GM23338 (cell line): ENCODE results near the gene MYOM3. TPM values are rescaled to one million over a fixed set of nuclear protein-coding genes. Genes with fewer than 3 reads are reported as not detected.

ENCODE experiments used
- ATAC-seq: fragments of 200-7000 bp; cut with Tn5 transposase; 3 replicates; pipeline ENCODE4 v1.9.1; 2020
- DNase-seq: peaks from one replicate; pipeline ENCODE4 v3.0.0-alpha.2; 2015; ENCODE audit warnings: low spot score
- H2AFZ ChIP-seq: fragments of 200-600 bp; sonication (generic); 2 replicates; pipeline ENCODE4 v1.8.0; 2016; ENCODE audit warnings: antibody characterized with exemption, mild to moderate bottlenecking, moderate library complexity
- H3F3A ChIP-seq: fragments of 200-600 bp; sonication (generic); replicated peaks from 2 replicates; pipeline ENCODE4 v1.8.0; 2017; ENCODE audit warnings: antibody characterized with exemption, mixed run types, low read depth
- H3K27ac ChIP-seq: fragments of 200-600 bp; sonication (generic); 2 replicates; pipeline ENCODE4 v1.6.1; 2016; ENCODE audit warnings: low read depth
- H3K27me3 ChIP-seq: fragments of 200-600 bp; sonication (generic); 2 replicates; pipeline ENCODE4 v1.8.0; 2016; ENCODE audit warnings: mild to moderate bottlenecking, mixed run types, moderate library complexity; ENCODE audit not compliant: insufficient read depth
- H3K36me3 ChIP-seq: fragments of 200-600 bp; sonication (generic); 2 replicates; pipeline ENCODE4 v1.8.0; 2016; ENCODE audit warnings: mild to moderate bottlenecking; ENCODE audit not compliant: insufficient read depth
- H3K4me1 ChIP-seq: fragments of 200-600 bp; sonication (generic); 2 replicates; pipeline ENCODE4 v1.8.0; 2016; ENCODE audit warnings: mild to moderate bottlenecking, moderate library complexity; ENCODE audit not compliant: insufficient read depth
- H3K4me2 ChIP-seq: fragments of 200-600 bp; sonication (generic); 2 replicates; pipeline ENCODE4 v1.7.1; 2017; ENCODE audit warnings: mixed run types
- H3K4me3 ChIP-seq: fragments of 200-600 bp; sonication (generic); 2 replicates; pipeline ENCODE4 v1.6.1; 2016; ENCODE audit warnings: mixed run types
- H3K79me2 ChIP-seq: fragments of 200-600 bp; sonication (generic); replicated peaks from 2 replicates; pipeline ENCODE4 v1.8.0; 2017; ENCODE audit warnings: mild to moderate bottlenecking; ENCODE audit not compliant: insufficient read depth
- H3K9me2 ChIP-seq: fragments of 200-600 bp; sonication (generic); 2 replicates; pipeline ENCODE4 v1.8.0; 2017; ENCODE audit not compliant: insufficient read depth
- H4K20me1 ChIP-seq: fragments of 200-600 bp; sonication (generic); replicated peaks from 2 replicates; pipeline ENCODE4 v1.8.0; 2017; ENCODE audit warnings: mild to moderate bottlenecking; ENCODE audit not compliant: insufficient read depth
- H3K27ac Mint-ChIP-seq: 2 replicates; pipeline ENCODE4 v1.8.0; 2020; ENCODE audit warnings: inconsistent platforms, mild to moderate bottlenecking, moderate library complexity, mixed read lengths
- H3K27me3 Mint-ChIP-seq: 3 replicates; pipeline ENCODE4 v1.8.0; 2022; ENCODE audit warnings: low read depth, mild to moderate bottlenecking, moderate library complexity, mixed read lengths, inconsistent platforms; ENCODE audit not compliant: insufficient read depth, poor library complexity
- H3K36me3 Mint-ChIP-seq: 3 replicates; pipeline ENCODE4 v1.8.0; 2021; ENCODE audit warnings: low read depth, mild to moderate bottlenecking, inconsistent platforms, moderate library complexity, mixed read lengths
- H3K4me1 Mint-ChIP-seq: 3 replicates; pipeline ENCODE4 v1.8.0; 2020; ENCODE audit warnings: mild to moderate bottlenecking, inconsistent platforms, mixed read lengths
- H3K4me3 Mint-ChIP-seq: 3 replicates; pipeline ENCODE4 v1.8.0; 2021; ENCODE audit warnings: moderate library complexity, mild to moderate bottlenecking, inconsistent platforms, mixed read lengths
- H3K9me3 Mint-ChIP-seq: 3 replicates; pipeline ENCODE4 v1.8.0; 2020; ENCODE audit warnings: moderate library complexity, mild to moderate bottlenecking, inconsistent platforms, mixed read lengths
- CREB1 ChIP-seq: fragments of 250-450 bp; sonication (Bioruptor Pico); IDR thresholded peaks from 2 replicates; pipeline ENCODE4 v1.5.0; 2020; ENCODE audit warnings: low read depth, mild to moderate bottlenecking, moderate library complexity
- EZH2 ChIP-seq: fragments of 200-600 bp; sonication (generic); IDR thresholded peaks from one replicate; pipeline ENCODE4 v1.8.0; 2017; ENCODE audit warnings: antibody characterized with exemption, mild to moderate bottlenecking, low read depth; ENCODE audit not compliant: unreplicated experiment
- EZH2phosphoT487 ChIP-seq: fragments of 200-600 bp; sonication (generic); IDR thresholded peaks from one replicate; pipeline ENCODE4 v1.8.1; 2018; ENCODE audit warnings: antibody characterized with exemption; ENCODE audit not compliant: unreplicated experiment
- JUNB ChIP-seq: IDR thresholded peaks from one replicate; pipeline ENCODE4 v1.6.1; 2016; ENCODE audit warnings: antibody characterized with exemption; ENCODE audit not compliant: unreplicated experiment
- NANOG ChIP-seq: IDR thresholded peaks from 2 replicates; pipeline ENCODE4 v1.6.1; 2016; ENCODE audit warnings: antibody characterized with exemption, borderline replicate concordance
- POLR2AphosphoS5 ChIP-seq: IDR thresholded peaks from 2 replicates; pipeline ENCODE4 v1.6.1; 2016; ENCODE audit warnings: antibody characterized with exemption, low read depth
- REST ChIP-seq: IDR thresholded peaks from one replicate; pipeline ENCODE4 v1.6.1; 2018; ENCODE audit warnings: antibody characterized with exemption; ENCODE audit not compliant: unreplicated experiment
- STAT1 ChIP-seq: IDR thresholded peaks from one replicate; pipeline ENCODE4 v1.6.1; 2016; ENCODE audit warnings: antibody characterized with exemption; ENCODE audit not compliant: unreplicated experiment
- ZNF331 ChIP-seq: fragments of 250-450 bp; sonication (Bioruptor Pico); IDR thresholded peaks from 2 replicates; pipeline ENCODE4 v1.5.0; 2020; ENCODE audit warnings: low read depth, mild to moderate bottlenecking, moderate library complexity
- polyA plus RNA-seq: library from polyadenylated mRNA; unstranded; fragments of >200 nt; fragmentation: Nextera tagmentation; extraction: Ambion mirVana; gene quantifications from 2 replicates; pipeline ENCODE4 v1.2.1, GENCODE V29; 2016
- total RNA-seq: library from RNA; depleted of rRNA; stranded (reverse); fragments of >200 nt; shearing (Covaris generic); gene quantifications from 2 replicates; pipeline ENCODE4 v1.2.3, GENCODE V29; 2014
- TF ChIP-seq, protein P1 (sequence below), 2 experiments: fragments of 200-600 bp in 1 of 2; sonication (generic) in 1 of 2; conservative IDR thresholded peaks; 2 replicates each; pipeline versions ENCODE4 v1.5.1 to v1.6.1; 2016 to 2017; ENCODE audit warnings: antibody characterized with exemption in 2 of 2, low read depth in 2 of 2, mild to moderate bottlenecking in 2 of 2, moderate library complexity in 1 of 2

Gene MYOM3
- total and polyA plus RNA-seq, 2 experiments from 2014 or later = not detected

DNA sequence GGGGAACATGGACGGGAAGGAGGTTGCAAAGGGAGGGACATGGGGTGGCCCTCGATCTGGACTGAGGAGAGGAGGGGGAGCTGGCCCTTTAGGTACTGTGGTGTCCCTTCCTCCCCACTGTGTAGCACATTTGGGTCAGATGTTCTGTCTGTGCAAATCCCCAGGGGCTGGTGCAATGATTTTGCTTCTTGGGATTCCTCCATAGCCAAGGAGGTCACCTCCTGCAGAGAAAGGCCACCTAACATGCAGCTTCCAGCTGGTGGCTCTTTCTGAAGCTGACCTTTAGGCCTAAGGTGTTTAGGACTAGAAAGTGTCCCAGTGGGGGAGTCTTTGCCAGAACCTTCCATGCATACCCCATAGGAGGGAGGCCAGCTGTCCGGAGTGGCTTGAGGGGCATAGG, 9.0 kb upstream of the MYOM3 start:
- Histone ChIP-seq H3K36me3 (no peaks in the 10 kb centered on the region), H3K4me3 (no peak overlapping the region), H4K20me1 (no peaks in the 10 kb centered on the region), H3K27me3 (no peaks in the 10 kb centered on the region), H3K79me2 (no peaks in the 10 kb centered on the region), H3F3A (no peaks in the 10 kb centered on the region), H3K4me2 (no peak overlapping the region), H3K4me1 (no peaks in the 10 kb centered on the region), H3K9me2 (no peaks in the 10 kb centered on the region), H3K27ac (no peak overlapping the region), H2AFZ (no peak overlapping the region)
- no peaks in the 10 kb centered on the region for H3K4me1 Mint-ChIP-seq
- H3K27me3 Mint-ChIP-seq = peaks cover 8% of the 10 kb centered on the region
- TF ChIP-seq, protein P1, sequence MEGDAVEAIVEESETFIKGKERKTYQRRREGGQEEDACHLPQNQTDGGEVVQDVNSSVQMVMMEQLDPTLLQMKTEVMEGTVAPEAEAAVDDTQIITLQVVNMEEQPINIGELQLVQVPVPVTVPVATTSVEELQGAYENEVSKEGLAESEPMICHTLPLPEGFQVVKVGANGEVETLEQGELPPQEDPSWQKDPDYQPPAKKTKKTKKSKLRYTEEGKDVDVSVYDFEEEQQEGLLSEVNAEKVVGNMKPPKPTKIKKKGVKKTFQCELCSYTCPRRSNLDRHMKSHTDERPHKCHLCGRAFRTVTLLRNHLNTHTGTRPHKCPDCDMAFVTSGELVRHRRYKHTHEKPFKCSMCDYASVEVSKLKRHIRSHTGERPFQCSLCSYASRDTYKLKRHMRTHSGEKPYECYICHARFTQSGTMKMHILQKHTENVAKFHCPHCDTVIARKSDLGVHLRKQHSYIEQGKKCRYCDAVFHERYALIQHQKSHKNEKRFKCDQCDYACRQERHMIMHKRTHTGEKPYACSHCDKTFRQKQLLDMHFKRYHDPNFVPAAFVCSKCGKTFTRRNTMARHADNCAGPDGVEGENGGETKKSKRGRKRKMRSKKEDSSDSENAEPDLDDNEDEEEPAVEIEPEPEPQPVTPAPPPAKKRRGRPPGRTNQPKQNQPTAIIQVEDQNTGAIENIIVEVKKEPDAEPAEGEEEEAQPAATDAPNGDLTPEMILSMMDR (conservative IDR thresholded peaks at IDR 0.05; ENCODE audit: low read depth in 2 of 2) = no peak
- TF ChIP-seq REST (no peak), STAT1 (no peak), JUNB (no peak), EZH2 (no peak), NANOG (no peak)
- no peak overlapping the region for H3K27ac Mint-ChIP-seq
- no peaks in the 10 kb centered on the region for H3K9me3 Mint-ChIP-seq
- H3K4me3 Mint-ChIP-seq = no peak overlapping the region
- ATAC-seq = no peak
- no peak for DNase-seq
- H3K36me3 Mint-ChIP-seq = no peaks in the 10 kb centered on the region

DNA sequence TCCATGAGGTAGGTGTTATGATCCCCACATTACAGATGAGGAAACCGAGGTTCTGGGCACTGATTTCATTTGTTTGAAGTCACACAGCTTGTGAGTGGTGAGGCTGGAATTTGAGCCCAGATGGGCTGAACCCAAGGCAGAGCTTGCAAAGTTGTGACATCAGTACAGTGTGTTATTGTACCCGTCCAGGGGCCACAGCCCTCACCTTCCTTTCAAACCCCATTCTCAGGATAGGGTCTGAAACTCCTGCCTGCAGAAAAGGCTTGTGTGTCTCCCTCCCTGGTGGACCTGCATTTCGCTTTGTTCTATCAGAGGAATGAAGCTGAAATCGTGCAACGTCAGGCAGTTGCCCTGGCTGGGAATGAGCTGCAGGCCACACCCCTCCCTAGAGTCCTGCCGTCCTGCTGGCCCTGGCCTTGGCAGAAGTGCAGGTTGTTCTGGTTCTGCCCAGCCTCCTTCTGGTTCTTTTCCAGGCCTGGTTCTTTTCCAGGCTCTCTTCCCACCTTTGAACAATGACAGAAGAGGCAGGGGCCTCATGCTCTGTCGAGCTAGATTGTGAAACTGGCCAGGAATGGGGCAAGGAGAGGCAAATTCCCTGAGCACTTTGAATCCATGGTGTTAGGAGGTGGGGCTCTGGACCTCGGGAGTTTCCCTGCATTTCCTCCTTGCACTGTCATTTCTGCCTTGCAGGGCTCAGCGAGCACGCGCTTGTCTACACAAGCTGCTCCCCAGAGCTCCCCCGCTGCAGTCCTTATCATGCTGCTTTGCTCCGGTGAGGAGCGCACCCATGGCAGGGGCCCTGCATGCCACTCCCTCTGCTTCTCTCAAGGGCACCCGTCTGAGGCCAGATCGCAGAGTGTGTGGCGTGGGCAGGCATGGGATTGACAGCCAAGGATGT, 8.2 kb upstream of the MYOM3 start:
- Histone ChIP-seq H3K4me1 (peaks cover 4% of the 10 kb centered on the region; the same call in 1 of the 2 replicates), H3K36me3 (no peaks in the 10 kb centered on the region), H3K4me3 (no peak overlapping the region), H3K27me3 (no peaks in the 10 kb centered on the region), H3K9me2 (no peaks in the 10 kb centered on the region), H4K20me1 (no peaks in the 10 kb centered on the region), H3K4me2 (no peak overlapping the region), H3K79me2 (no peaks in the 10 kb centered on the region), H3F3A (no peaks in the 10 kb centered on the region), H3K27ac (no peak overlapping the region), H2AFZ (no peak overlapping the region)
- Mint-ChIP-seq H3K36me3 (no peaks in the 10 kb centered on the region), H3K27ac (no peak overlapping the region), H3K9me3 (no peaks in the 10 kb centered on the region), H3K4me3 (no peak overlapping the region), H3K27me3 (peaks cover 8% of the 10 kb centered on the region), H3K4me1 (no peaks in the 10 kb centered on the region)
- no peak for DNase-seq
- ATAC-seq = peak; percentile 50
- no peak for TF ChIP-seq EZH2phosphoT487
- TF ChIP-seq, protein P1 (conservative IDR thresholded peaks at IDR 0.05; ENCODE audit: low read depth in 2 of 2) = no peak
- TF ChIP-seq POLR2AphosphoS5 = no peak
- no peak for TF ChIP-seq JUNB
- no peak for TF ChIP-seq CREB1 (CRISPR knock-in tag)
- no peak for TF ChIP-seq EZH2
- TF ChIP-seq REST = no peak
- TF ChIP-seq ZNF331 (CRISPR knock-in tag) = no peak
